Measurements from ENCODE around the gene CMTM4. TPM values are rescaled to one million over a fixed set of nuclear protein-coding genes. Genes with fewer than 3 reads are reported as not detected.

The CMTM4 gene
- polyA plus RNA-seq, 1 of the 3 experiments (the other 2 are of a cell fraction), result 21.7 TPM

DNA sequence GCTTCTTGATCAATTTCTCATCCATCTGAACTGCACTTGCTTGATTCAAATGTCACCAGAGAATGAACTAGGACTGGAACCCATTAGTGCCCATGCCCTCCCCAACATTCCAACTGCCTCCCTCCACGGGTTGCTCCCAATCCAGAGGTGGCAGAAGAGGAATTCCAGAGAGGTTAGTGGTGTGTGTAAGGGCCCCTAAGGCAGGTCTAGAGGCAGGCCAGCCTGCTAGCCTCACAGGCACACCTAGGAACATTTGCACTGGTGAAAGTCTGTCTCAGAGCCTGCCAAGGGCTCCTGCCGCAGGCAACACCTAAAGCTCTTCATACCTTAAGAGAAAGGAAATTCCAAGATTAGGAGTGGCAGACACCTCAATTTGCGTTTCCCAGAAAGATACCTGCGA, 21.2 kb upstream of the CMTM4 start (continued):
- no peak for TF ChIP-seq ZBTB33 (IDR thresholded peaks at IDR 0.05; ENCODE audit: borderline replicate concordance, low read depth)

GRCh38 chr16:66717112-66717675, 20.7 kb upstream of the CMTM4 start:
- POLR2A ChIA-PET, result interaction anchor here (0.7 kb wide), 1 partner anchor 56 kb away, joined by 3 read pairs; no protein-coding TSS in a partner anchor
- CTCF ChIA-PET, result interaction anchor here (0.6 to 3.9 kb wide), 11 partner anchors 10 to 150 kb away, joined by 3 to 34 read pairs (median 4); partner anchors contain the start of genes DYNC1LI2 and NAE1
- TF ChIP-seq YY1 (IDR thresholded peaks at IDR 0.05; ENCODE audit: low read depth) (no peak), SIN3A (IDR thresholded peaks at IDR 0.05; ENCODE audit: borderline replicate concordance, low read depth, low read length) (no peak), JUND (IDR thresholded peaks at IDR 0.05) (no peak), ELF1 (IDR thresholded peaks at IDR 0.05) (no peak), FOXM1 (IDR thresholded peaks at IDR 0.05; ENCODE audit: low read depth) (no peak), EZH2phosphoT487 (IDR thresholded peaks at IDR 0.05; ENCODE audit: borderline replicate concordance, low read depth) (no peak), TEAD4 (IDR thresholded peaks at IDR 0.05; ENCODE audit: borderline replicate concordance, insufficient read depth) (no peak), EP300 (IDR thresholded peaks at IDR 0.05; ENCODE audit: borderline replicate concordance in 1 of 2, low read depth in 1 of 2, low read length in 1 of 2) (no peak), TAF1 (IDR thresholded peaks at IDR 0.05; ENCODE audit: borderline replicate concordance, low read depth, low read length) (no peak), NFIC (IDR thresholded peaks at IDR 0.05; ENCODE audit: borderline replicate concordance) (no peak), RCOR1 (IDR thresholded peaks at IDR 0.05; ENCODE audit: low read length) (no peak), GABPA (IDR thresholded peaks at IDR 0.05; ENCODE audit: low read depth) (no peak), FOSL2 (IDR thresholded peaks at IDR 0.05; ENCODE audit: borderline replicate concordance, low read depth) (no peak), SMC3 (IDR thresholded peaks at IDR 0.05; ENCODE audit: low read depth, low read length) (peak; percentile 39; the same call in 1 of the 2 replicates), RXRA (IDR thresholded peaks at IDR 0.05; ENCODE audit: borderline replicate concordance, low read depth) (no peak), RFX5 (IDR thresholded peaks at IDR 0.05; ENCODE audit: low read length) (peak; percentile 90), MXI1 (IDR thresholded peaks at IDR 0.05; ENCODE audit: low read depth, low read length) (no peak), TCF12 (IDR thresholded peaks at IDR 0.05) (peak; percentile 62), RAD21 (IDR thresholded peaks at IDR 0.05; ENCODE audit: low read length) (peak; percentile 58), REST (IDR thresholded peaks at IDR 0.05; ENCODE audit: low read depth, low read length) (no peak), POLR2AphosphoS5 (IDR thresholded peaks at IDR 0.05; ENCODE audit: low read depth, low read length) (0 out of 2 replicates have a peak, but pooled peaks have one; percentile 1)
- TF ChIP-seq, protein P1, sequence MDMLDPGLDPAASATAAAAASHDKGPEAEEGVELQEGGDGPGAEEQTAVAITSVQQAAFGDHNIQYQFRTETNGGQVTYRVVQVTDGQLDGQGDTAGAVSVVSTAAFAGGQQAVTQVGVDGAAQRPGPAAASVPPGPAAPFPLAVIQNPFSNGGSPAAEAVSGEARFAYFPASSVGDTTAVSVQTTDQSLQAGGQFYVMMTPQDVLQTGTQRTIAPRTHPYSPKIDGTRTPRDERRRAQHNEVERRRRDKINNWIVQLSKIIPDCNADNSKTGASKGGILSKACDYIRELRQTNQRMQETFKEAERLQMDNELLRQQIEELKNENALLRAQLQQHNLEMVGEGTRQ (IDR thresholded peaks at IDR 0.05; ENCODE audit: borderline replicate concordance, low read depth, low read length), result no peak
- TF ChIP-seq, protein P2, sequence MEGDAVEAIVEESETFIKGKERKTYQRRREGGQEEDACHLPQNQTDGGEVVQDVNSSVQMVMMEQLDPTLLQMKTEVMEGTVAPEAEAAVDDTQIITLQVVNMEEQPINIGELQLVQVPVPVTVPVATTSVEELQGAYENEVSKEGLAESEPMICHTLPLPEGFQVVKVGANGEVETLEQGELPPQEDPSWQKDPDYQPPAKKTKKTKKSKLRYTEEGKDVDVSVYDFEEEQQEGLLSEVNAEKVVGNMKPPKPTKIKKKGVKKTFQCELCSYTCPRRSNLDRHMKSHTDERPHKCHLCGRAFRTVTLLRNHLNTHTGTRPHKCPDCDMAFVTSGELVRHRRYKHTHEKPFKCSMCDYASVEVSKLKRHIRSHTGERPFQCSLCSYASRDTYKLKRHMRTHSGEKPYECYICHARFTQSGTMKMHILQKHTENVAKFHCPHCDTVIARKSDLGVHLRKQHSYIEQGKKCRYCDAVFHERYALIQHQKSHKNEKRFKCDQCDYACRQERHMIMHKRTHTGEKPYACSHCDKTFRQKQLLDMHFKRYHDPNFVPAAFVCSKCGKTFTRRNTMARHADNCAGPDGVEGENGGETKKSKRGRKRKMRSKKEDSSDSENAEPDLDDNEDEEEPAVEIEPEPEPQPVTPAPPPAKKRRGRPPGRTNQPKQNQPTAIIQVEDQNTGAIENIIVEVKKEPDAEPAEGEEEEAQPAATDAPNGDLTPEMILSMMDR (IDR thresholded peaks at IDR 0.05), result peak; percentile 55

More at GRCh38 chr16:66717112-66717675, 20.7 kb upstream of the CMTM4 start:
- Histone ChIP-seq H3K9me2 (no peaks in the 10 kb centered on the region), H3K4me2 (no peak overlapping the region), H3K79me2 (ENCODE audit: insufficient read depth) (no peaks in the 10 kb centered on the region), H3F3A (replicated peaks; ENCODE audit: insufficient read depth) (peaks cover 31% of the 10 kb centered on the region), H3K27ac (ENCODE audit: low read depth in 2 of 2, low read length in 1 of 2) (peak overlapping the region; percentile 5 to 8; a peak in 2 of 4 replicates), H4K20me1 (ENCODE audit: insufficient read depth) (no peaks in the 10 kb centered on the region), H3K4me3 (ENCODE audit: low read depth in 2 of 2, low read length in 1 of 2) (no peak overlapping the region), H3K9ac (no peak overlapping the region), H3K9me3 (no peaks in the 10 kb centered on the region), H2AFZ (ENCODE audit: low read depth) (no peak overlapping the region), H3K27me3 (ENCODE audit: insufficient read depth) (no peaks in the 10 kb centered on the region), H3K4me1 (ENCODE audit: control insufficient read depth in 1 of 2, insufficient read depth in 2 of 2, low read depth in 1 of 2, low read length in 1 of 2) (peaks cover 0 to 12% of the 10 kb centered on the region in 2 experiments; a peak in 1 of 4 replicates), H3K36me3 (replicated peaks in 1 of 2; ENCODE audit: control insufficient read depth in 1 of 2, insufficient read depth in 2 of 2, low read length in 1 of 2) (peaks cover 17 to 18% of the 10 kb centered on the region in 2 experiments)
- DNase-seq, result peak; percentile 69
- WGBS (ENCODE audit: low lambda C conversion rate), result 76% methylated on average over 11 of the region's 12 CpGs
